ENCODE data around the gene AK9.
A peak's percentile ranks its signal among the peaks of the same experiment; 100 is the strongest.
"Not testable (repeated sequence)": the region's sequence is repeated elsewhere in the genome, so short reads cannot be mapped to it uniquely, and the experiment has no call there.

Gene AK9

DNA sequence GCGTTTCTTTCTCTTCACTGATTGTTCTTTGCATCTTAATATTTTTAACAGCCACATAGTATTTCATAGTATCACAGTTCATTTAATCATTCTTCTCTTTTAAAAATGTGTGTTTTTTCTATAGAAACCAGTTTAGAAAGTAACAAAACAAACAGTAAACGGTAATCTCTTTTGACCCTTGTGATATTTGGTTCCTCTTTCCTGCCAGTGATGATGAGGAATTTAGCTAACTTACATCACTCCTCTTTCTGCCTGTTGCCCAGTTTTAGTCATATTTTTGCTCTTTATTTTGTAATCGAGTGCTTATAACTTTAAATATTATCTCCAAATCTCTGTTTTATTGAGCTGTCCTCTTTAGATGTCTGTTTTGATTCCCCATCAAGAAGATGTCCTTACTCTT is 169.9 kb downstream of the AK9 start:
- no peak overlapping the region for H3K9ac ChIP-seq (ENCODE audit: low read length)
- no peak overlapping the region for H3K4me3 ChIP-seq (ENCODE audit: low read depth, low read length, poor library complexity, severe bottlenecking)
- H3K79me2 ChIP-seq (ENCODE audit: insufficient read depth, low read length): no peaks in the 10 kb centered on the region
- H3F3A ChIP-seq (ENCODE audit: insufficient read depth, low read length): no peaks in the 10 kb centered on the region
- H3K9me2 ChIP-seq (ENCODE audit: low read depth, low read length): no peaks in the 10 kb centered on the region
- no peaks in the 10 kb centered on the region; the same call in 1 of the 2 replicates for H3K27me3 ChIP-seq (ENCODE audit: insufficient read depth, low read length)
- no peak for TF ChIP-seq EZH2 (IDR thresholded peaks at IDR 0.05; ENCODE audit: borderline replicate concordance, low read length)
- TF ChIP-seq, protein P1, sequence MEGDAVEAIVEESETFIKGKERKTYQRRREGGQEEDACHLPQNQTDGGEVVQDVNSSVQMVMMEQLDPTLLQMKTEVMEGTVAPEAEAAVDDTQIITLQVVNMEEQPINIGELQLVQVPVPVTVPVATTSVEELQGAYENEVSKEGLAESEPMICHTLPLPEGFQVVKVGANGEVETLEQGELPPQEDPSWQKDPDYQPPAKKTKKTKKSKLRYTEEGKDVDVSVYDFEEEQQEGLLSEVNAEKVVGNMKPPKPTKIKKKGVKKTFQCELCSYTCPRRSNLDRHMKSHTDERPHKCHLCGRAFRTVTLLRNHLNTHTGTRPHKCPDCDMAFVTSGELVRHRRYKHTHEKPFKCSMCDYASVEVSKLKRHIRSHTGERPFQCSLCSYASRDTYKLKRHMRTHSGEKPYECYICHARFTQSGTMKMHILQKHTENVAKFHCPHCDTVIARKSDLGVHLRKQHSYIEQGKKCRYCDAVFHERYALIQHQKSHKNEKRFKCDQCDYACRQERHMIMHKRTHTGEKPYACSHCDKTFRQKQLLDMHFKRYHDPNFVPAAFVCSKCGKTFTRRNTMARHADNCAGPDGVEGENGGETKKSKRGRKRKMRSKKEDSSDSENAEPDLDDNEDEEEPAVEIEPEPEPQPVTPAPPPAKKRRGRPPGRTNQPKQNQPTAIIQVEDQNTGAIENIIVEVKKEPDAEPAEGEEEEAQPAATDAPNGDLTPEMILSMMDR (IDR thresholded peaks at IDR 0.05; ENCODE audit: low read length): no peak
- H2AFZ ChIP-seq (ENCODE audit: low read length): no peak overlapping the region
- H3K4me2 ChIP-seq (ENCODE audit: low read length): no peak overlapping the region
- no peak overlapping the region for H3K27ac ChIP-seq (ENCODE audit: low read depth, low read length, poor library complexity, severe bottlenecking)
- no peaks in the 10 kb centered on the region for H3K36me3 ChIP-seq (ENCODE audit: insufficient read depth, low read length)
- H3K9me3 ChIP-seq (ENCODE audit: low read length): no peaks in the 10 kb centered on the region
- H3K4me1 ChIP-seq (ENCODE audit: insufficient read depth, low read length, severe bottlenecking): no peaks in the 10 kb centered on the region
- H4K20me1 ChIP-seq (ENCODE audit: insufficient read depth, low read length): no peaks in the 10 kb centered on the region

DNA sequence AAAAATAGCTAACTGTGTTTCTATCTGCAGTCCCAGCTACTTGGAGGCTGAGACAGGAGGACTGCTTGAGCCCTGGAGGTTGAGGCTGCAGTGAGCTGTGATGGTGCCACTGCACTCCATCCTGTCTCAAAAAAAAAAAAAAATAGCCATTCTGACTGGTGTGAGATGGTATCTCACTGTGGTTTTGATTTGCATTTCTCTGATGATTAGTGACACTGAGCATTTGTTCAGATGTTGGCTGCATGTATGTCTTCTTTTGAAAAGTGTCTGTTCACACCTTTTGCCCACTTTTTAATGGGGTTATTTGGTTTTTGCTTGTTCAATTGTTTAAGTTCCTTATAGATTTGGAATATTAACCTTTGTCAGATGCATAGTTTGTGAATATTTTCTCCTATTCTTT is 171.4 kb downstream of the AK9 start:
- not testable (repeated sequence) for H3K79me2 ChIP-seq (ENCODE audit: insufficient read depth, low read length); H3K9me3 ChIP-seq (ENCODE audit: low read length); H3K36me3 ChIP-seq (ENCODE audit: insufficient read depth, low read length); H3K4me1 ChIP-seq (ENCODE audit: insufficient read depth, low read length, severe bottlenecking); H3K9ac ChIP-seq (ENCODE audit: low read length); H4K20me1 ChIP-seq (ENCODE audit: insufficient read depth, low read length); H3K4me3 ChIP-seq (ENCODE audit: low read depth, low read length, poor library complexity, severe bottlenecking); H3F3A ChIP-seq (ENCODE audit: insufficient read depth, low read length); H2AFZ ChIP-seq (ENCODE audit: low read length); H3K27me3 ChIP-seq (ENCODE audit: insufficient read depth, low read length); H3K9me2 ChIP-seq (ENCODE audit: low read depth, low read length); H3K4me2 ChIP-seq (ENCODE audit: low read length); H3K27ac ChIP-seq (ENCODE audit: low read depth, low read length, poor library complexity, severe bottlenecking)

DNA sequence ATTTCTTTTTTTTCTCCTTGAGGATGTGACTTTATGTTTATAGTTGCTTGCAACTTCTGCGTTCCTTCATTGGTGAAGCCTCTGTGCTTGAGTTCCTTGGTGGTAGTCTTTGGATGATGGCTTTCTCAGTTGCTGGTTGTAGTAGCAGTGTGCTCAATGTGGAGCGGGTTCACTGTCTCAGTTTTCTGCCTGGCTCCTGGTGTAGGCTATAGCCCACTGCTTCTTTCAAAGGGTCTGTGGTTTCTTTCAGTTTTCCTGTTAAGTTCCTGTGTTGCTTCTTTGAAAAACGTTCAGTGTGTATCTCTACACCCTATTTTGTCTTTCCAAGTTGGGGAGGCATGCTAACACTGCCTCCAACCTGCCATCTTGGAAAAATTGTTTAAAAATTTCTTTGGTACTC is 174.1 kb downstream of the AK9 start:
- no peak overlapping the region for H3K4me3 ChIP-seq (ENCODE audit: low read depth, low read length, poor library complexity, severe bottlenecking)
- H3K36me3 ChIP-seq (ENCODE audit: insufficient read depth, low read length): no peaks in the 10 kb centered on the region
- no peak overlapping the region for H3K27ac ChIP-seq (ENCODE audit: low read depth, low read length, poor library complexity, severe bottlenecking)
- no peaks in the 10 kb centered on the region for H3K4me1 ChIP-seq (ENCODE audit: insufficient read depth, low read length, severe bottlenecking)
- no peaks in the 10 kb centered on the region for H3K9me3 ChIP-seq (ENCODE audit: low read length)
- H3K9ac ChIP-seq (ENCODE audit: low read length): no peak overlapping the region
- no peaks in the 10 kb centered on the region for H3K79me2 ChIP-seq (ENCODE audit: insufficient read depth, low read length)
- no peak overlapping the region for H3K4me2 ChIP-seq (ENCODE audit: low read length)
- no peaks in the 10 kb centered on the region for H3F3A ChIP-seq (ENCODE audit: insufficient read depth, low read length)
- no peaks in the 10 kb centered on the region for H3K9me2 ChIP-seq (ENCODE audit: low read depth, low read length)
- no peaks in the 10 kb centered on the region for H3K27me3 ChIP-seq (ENCODE audit: insufficient read depth, low read length)
- no peak for TF ChIP-seq EZH2 (IDR thresholded peaks at IDR 0.05; ENCODE audit: borderline replicate concordance, low read length)
- TF ChIP-seq, protein P1 (IDR thresholded peaks at IDR 0.05; ENCODE audit: low read length): no peak
- no peak overlapping the region for H2AFZ ChIP-seq (ENCODE audit: low read length)
- H4K20me1 ChIP-seq (ENCODE audit: insufficient read depth, low read length): no peaks in the 10 kb centered on the region

DNA sequence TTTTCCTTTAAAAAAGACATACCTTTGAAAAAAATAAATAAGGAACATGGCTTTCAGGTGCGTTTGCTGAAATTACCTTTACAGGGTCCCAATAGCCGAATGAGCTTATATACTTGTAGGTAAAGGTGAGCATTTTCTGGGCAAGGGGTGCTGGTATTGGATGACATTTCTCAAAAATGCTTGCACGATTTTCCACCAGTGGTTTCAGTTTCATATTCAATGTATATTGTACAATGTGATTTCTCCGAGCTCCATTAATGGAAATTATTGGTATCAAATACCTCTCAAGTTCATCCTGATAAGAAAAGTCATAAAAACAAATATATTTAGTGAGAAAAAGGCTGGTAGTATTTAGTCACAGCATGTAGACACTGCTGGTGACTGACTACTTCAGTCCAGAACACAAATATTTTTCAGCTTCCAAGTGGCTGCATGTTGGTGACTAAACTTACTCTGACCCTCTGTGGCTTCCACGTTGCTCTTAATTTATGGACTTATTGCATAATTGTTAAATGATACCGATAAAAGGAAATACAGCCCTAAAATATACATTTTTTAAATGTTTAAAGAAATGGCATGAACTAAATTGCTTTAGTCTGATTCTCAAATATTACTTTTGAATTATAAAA is 175.1 kb downstream of the AK9 start:
- TF ChIP-seq EZH2 (IDR thresholded peaks at IDR 0.05; ENCODE audit: borderline replicate concordance, low read length): no peak
- TF ChIP-seq, protein P1 (IDR thresholded peaks at IDR 0.05; ENCODE audit: low read length): no peak
- Histone ChIP-seq H3K27ac (ENCODE audit: low read depth, low read length, poor library complexity, severe bottlenecking) (no peak overlapping the region), H3K9ac (ENCODE audit: low read length) (no peak overlapping the region), H3K36me3 (ENCODE audit: insufficient read depth, low read length) (no peaks in the 10 kb centered on the region), H2AFZ (ENCODE audit: low read length) (no peak overlapping the region; the same call in 1 of the 2 replicates), H3K9me3 (ENCODE audit: low read length) (no peaks in the 10 kb centered on the region), H3K79me2 (ENCODE audit: insufficient read depth, low read length) (no peaks in the 10 kb centered on the region), H3K4me1 (ENCODE audit: insufficient read depth, low read length, severe bottlenecking) (no peaks in the 10 kb centered on the region), H3F3A (ENCODE audit: insufficient read depth, low read length) (no peaks in the 10 kb centered on the region), H3K27me3 (ENCODE audit: insufficient read depth, low read length) (no peaks in the 10 kb centered on the region), H4K20me1 (ENCODE audit: insufficient read depth, low read length) (no peaks in the 10 kb centered on the region), H3K4me3 (ENCODE audit: low read depth, low read length, poor library complexity, severe bottlenecking) (no peak overlapping the region), H3K9me2 (ENCODE audit: low read depth, low read length) (no peaks in the 10 kb centered on the region), H3K4me2 (ENCODE audit: low read length) (peak overlapping the region; percentile 23)
